ENCODE data around the gene POLR2A.
A peak's percentile ranks its signal among the peaks of the same experiment; 100 is the strongest.

The POLR2A gene

DNA sequence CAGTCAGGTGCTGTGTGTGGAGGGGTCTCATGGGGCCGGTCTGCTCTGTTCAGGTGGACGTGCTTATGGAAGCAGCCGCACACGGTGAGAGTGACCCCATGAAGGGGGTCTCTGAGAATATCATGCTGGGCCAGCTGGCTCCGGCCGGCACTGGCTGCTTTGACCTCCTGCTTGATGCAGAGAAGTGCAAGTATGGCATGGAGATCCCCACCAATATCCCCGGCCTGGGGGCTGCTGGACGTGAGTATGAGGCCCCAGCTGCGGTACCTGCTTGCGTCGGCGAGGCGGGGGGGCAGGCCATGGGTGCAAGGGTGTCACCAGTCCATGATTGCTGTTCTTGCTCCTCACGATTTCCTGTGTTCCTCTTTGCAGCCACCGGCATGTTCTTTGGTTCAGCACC, 27.9 kb downstream of the POLR2A start:
- TF ChIP-seq, protein P1, sequence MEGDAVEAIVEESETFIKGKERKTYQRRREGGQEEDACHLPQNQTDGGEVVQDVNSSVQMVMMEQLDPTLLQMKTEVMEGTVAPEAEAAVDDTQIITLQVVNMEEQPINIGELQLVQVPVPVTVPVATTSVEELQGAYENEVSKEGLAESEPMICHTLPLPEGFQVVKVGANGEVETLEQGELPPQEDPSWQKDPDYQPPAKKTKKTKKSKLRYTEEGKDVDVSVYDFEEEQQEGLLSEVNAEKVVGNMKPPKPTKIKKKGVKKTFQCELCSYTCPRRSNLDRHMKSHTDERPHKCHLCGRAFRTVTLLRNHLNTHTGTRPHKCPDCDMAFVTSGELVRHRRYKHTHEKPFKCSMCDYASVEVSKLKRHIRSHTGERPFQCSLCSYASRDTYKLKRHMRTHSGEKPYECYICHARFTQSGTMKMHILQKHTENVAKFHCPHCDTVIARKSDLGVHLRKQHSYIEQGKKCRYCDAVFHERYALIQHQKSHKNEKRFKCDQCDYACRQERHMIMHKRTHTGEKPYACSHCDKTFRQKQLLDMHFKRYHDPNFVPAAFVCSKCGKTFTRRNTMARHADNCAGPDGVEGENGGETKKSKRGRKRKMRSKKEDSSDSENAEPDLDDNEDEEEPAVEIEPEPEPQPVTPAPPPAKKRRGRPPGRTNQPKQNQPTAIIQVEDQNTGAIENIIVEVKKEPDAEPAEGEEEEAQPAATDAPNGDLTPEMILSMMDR (IDR thresholded peaks at IDR 0.05): no peak

DNA sequence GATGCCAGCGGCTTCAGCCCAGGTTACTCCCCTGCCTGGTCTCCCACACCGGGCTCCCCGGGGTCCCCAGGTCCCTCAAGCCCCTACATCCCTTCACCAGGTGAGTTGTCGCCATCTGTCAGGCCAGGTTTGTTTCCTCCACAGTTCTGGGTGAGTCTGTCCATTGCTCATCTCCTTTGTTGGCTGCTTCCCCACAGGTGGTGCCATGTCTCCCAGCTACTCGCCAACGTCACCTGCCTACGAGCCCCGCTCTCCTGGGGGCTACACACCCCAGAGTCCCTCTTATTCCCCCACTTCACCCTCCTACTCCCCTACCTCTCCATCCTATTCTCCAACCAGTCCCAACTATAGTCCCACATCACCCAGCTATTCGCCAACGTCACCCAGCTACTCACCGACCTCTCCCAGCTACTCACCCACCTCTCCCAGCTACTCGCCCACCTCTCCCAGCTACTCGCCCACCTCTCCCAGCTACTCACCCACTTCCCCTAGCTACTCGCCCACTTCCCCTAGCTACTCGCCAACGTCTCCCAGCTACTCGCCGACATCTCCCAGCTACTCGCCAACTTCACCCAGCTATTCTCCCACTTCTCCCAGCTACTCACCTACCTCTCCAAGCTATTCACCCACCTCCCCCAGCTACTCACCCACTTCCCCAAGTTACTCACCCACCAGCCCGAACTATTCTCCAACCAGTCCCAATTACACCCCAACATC, 28.8 kb downstream of the POLR2A start:
- TF ChIP-seq, protein P1 (IDR thresholded peaks at IDR 0.05): no peak

DNA sequence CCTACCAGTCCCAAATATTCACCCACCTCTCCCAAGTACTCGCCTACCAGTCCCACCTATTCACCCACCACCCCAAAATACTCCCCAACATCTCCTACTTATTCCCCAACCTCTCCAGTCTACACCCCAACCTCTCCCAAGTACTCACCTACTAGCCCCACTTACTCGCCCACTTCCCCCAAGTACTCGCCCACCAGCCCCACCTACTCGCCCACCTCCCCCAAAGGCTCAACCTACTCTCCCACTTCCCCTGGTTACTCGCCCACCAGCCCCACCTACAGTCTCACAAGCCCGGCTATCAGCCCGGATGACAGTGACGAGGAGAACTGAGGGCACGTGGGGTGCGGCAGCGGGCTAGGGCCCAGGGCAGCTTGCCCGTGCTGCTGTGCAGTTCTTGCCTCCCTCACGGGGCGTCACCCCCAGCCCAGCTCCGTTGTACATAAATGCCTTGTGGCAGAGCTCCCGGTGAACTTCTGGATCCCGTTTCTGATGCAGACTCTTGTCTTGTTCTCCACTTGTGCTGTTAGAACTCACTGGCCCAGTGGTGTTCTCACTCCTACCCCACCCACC, 29.8 kb downstream of the POLR2A start:
- TF ChIP-seq, protein P1 (IDR thresholded peaks at IDR 0.05): no peak

DNA sequence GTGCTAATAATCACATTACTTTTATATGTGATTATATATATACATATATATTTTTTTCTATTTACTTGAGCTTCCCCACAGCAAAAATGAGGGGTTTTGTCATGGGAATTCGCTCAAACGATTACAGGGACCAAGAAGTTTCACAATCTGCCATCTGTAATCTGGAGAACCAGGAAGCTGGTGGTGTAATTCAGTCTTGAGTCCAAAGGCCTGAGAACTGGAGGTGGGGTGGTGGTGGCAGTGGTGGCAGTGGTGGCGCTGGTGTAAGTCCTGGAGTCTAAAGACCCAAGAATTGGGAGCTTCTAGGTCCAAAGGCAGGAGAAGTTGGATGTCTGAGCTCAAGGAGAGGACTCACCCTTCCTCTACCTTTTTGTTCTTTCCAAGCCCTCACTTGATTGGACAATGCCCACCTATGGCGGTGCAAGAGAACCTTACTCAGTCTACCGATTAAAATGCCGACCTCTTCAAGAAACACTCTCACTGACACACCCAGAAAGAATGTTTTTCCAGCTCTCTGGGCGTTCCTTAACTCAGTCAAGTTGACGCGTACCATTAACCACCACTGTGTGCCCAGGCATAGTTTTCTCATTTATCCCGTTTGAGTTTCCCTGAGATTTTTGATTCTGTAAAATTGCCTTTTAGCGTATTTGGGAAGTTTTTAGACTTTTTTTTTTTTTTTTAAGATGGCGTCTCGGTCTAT, 31.9 kb downstream of the POLR2A start:
- TF ChIP-seq, protein P1 (IDR thresholded peaks at IDR 0.05): no peak

DNA sequence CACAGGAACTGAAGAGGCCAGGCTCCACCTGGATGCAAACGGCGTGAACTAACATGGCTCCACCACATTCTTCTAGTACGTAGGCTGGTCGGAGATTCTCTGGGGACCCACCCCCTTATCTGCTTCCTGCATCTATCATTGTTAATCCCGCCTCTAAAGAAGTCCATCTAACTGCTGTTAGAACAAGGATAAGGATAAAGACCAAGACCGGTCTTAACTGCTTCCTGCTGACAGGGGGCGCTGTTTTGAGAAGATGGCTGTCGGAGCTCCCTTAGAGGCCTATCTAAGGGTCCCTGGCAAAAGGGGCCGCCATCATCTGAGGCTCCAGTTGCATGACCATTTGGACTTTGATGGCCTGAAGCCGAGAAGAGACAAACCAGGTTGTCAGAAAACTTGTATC, 38.9 kb downstream of the POLR2A start:
- TF ChIP-seq, protein P1 (IDR thresholded peaks at IDR 0.05): peak; percentile 29; the same call in 1 of the 2 replicates

DNA sequence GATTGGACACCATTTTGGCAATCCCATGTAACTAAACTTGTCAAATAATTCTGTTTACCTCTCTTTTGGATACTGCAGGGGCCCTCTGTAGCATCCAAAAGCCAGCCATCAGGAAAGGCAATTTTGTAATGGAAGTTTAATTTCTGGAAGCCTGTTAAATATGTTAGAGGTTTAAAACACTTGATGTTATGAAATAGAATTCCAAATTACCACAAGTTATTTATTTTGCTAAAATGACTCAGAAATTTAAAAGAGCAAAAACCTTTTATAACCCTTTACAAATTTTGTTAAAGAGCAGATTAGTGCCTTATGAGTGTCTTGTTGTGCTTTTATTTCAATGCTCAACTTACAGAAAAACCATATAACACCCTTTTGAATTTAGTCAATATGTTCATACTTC, 44.7 kb downstream of the POLR2A start:
- TF ChIP-seq, protein P1 (IDR thresholded peaks at IDR 0.05): no peak

DNA sequence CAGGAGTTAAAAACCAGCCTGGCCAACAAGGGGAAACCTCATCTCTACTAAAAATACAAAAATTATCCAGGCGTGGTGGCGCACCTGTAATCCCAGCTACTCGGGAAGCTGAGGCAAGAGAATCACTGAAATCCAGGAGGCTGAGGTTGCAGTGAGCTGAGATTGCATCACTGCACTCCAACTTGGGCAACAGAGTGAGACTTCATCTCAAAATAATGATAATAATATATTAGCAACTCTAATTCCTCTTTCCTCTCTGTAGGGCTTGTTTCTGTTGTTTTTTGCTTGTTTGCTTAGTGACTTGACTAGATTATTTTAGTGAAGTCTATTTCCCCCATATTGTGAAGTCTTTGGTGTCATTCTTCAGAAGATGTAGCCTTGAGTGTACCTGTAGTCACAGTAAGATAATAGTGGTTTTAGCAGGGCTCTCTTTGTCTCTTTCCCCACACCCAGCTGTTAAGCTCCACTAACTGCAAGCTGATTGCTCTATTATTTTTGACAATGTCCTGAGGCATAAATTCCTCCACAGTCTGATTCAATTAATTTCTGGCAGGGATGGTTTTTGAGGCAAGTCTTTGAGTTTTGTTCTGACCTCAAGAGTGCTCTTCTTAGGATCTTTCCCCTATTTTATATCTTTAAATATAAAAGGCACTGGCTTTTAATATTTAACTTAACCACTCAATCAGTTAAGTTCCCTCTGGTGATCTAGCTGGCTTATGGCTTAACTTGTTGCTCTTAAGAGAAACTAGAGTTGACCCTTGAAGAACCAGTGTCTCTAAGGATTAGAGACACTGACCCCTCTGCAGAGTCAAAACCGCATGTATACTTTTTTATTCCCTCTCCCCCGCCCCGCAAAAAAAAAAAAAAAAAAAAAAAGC, 46.1 kb downstream of the POLR2A start:
- TF ChIP-seq, protein P1 (IDR thresholded peaks at IDR 0.05): no peak
